HEK293 (cell line): ENCODE measurements around the gene DNMT3B.
"Not testable (repeated sequence)": the region's sequence is repeated elsewhere in the genome, so short reads cannot be mapped to it uniquely, and the experiment has no call there.

ENCODE experiments used
- CTCF ChIA-PET: fragments of 350-600 bp; formaldehyde crosslinking; extraction: SDS; loops from one replicate; lab custom pipeline; 2021; ENCODE audit warnings: antibody characterized with exemption; lab: Yijun Ruan, JAX
- POLR2A ChIA-PET: fragments of 300-600 bp; formaldehyde crosslinking; extraction: SDS; loops from one replicate; lab custom pipeline; 2020; ENCODE audit warnings: antibody characterized with exemption, inconsistent platforms; lab: Yijun Ruan, JAX
- H3K27ac ChIP-seq: fragments of 200-500 bp; sonication (Bioruptor generic); 2 replicates; pipeline ENCODE4 v1.5.1; 2014; ENCODE audit warnings: low read depth, low read length, control low read depth, inconsistent platforms; ENCODE audit errors: extremely low read depth
- H3K36me3 ChIP-seq, 2 experiments: fragments of 200-500 bp in 1 of 2; sonication (Bioruptor generic) in 1 of 2; 1 replicate in 1 of 2; 2 replicates in 1 of 2; pipeline ENCODE4 v1.5.1; 2014 to 2017; ENCODE audit warnings: inconsistent platforms in 2 of 2, low read length in 2 of 2; ENCODE audit not compliant: control insufficient read depth in 2 of 2, insufficient read depth in 1 of 2
- H3K4me1 ChIP-seq: fragments of 200-500 bp; sonication (Bioruptor generic); 2 replicates; pipeline ENCODE4 v1.5.1; 2014; ENCODE audit warnings: mild to moderate bottlenecking, low read length, inconsistent platforms; ENCODE audit not compliant: control insufficient read depth, insufficient read depth
- H3K4me3 ChIP-seq: 2 replicates; pipeline ENCODE4 v1.5.1; 2011; ENCODE audit warnings: low read depth, mild to moderate bottlenecking, control low read depth, low read length, moderate library complexity
- H3K9me3 ChIP-seq: fragments of 200-500 bp; sonication (Bioruptor generic); 2 replicates; pipeline ENCODE4 v1.5.1; 2014; ENCODE audit warnings: low read depth, low read length, inconsistent platforms; ENCODE audit not compliant: control insufficient read depth, insufficient read depth
- EGR2 ChIP-seq: fragments of 450-650 bp; formaldehyde crosslinking; IDR thresholded peaks from 2 replicates; pipeline ENCODE4 v1.5.1; 2016; ENCODE audit warnings: low read depth, missing biosample characterization, missing genetic modification characterization
- GLIS1 ChIP-seq: fragments of 450-650 bp; formaldehyde crosslinking; IDR thresholded peaks from 2 replicates; pipeline ENCODE4 v1.5.1; 2016; ENCODE audit warnings: missing biosample characterization, missing genetic modification characterization
- ZBTB1 ChIP-seq: fragments of 450-650 bp; formaldehyde crosslinking; IDR thresholded peaks from 2 replicates; pipeline ENCODE4 v1.5.1; 2016; ENCODE audit warnings: missing biosample characterization, missing genetic modification characterization
- ZEB2 ChIP-seq: fragments of 450-650 bp; formaldehyde crosslinking; IDR thresholded peaks from 2 replicates; pipeline ENCODE4 v1.5.1; 2016; ENCODE audit warnings: missing biosample characterization, missing genetic modification characterization
- ZFHX2 ChIP-seq: fragments of 450-650 bp; formaldehyde crosslinking; conservative IDR thresholded peaks from 2 replicates; pipeline ENCODE4 v1.5.1; 2016; ENCODE audit warnings: missing biosample characterization, missing genetic modification characterization
- ZNF112 ChIP-seq: fragments of 450-650 bp; formaldehyde crosslinking; IDR thresholded peaks from 2 replicates; pipeline ENCODE4 v1.5.0; 2017; ENCODE audit warnings: missing biosample characterization, missing genetic modification characterization
- ZNF121 ChIP-seq: fragments of 450-650 bp; formaldehyde crosslinking; IDR thresholded peaks from 2 replicates; pipeline ENCODE4 v1.5.1; 2016; ENCODE audit warnings: missing biosample characterization, missing genetic modification characterization
- ZNF146 ChIP-seq: fragments of 450-650 bp; formaldehyde crosslinking; IDR thresholded peaks from 2 replicates; pipeline ENCODE4 v1.5.1; 2016; ENCODE audit warnings: missing biosample characterization, missing genetic modification characterization
- ZNF274 ChIP-seq, 2 experiments: fragments of 200-500 bp in 1 of 2; fragments of 450-650 bp in 1 of 2; sonication (Bioruptor generic) in 1 of 2; formaldehyde crosslinking in 1 of 2; IDR thresholded peaks; 2 replicates each; pipeline versions ENCODE4 v1.5.1 to v1.6.1; 2014 to 2016; ENCODE audit warnings: borderline replicate concordance in 1 of 2, inconsistent platforms in 1 of 2, low read length in 1 of 2, missing biosample characterization in 1 of 2, missing genetic modification characterization in 1 of 2
- ZNF311 ChIP-seq: fragments of 450-650 bp; formaldehyde crosslinking; IDR thresholded peaks from 2 replicates; pipeline ENCODE4 v1.5.1; 2017; ENCODE audit warnings: missing biosample characterization, missing genetic modification characterization, borderline replicate concordance
- ZNF404 ChIP-seq: fragments of 450-650 bp; formaldehyde crosslinking; IDR thresholded peaks from 2 replicates; pipeline ENCODE4 v1.5.1; 2017; ENCODE audit warnings: missing biosample characterization, missing genetic modification characterization
- ZNF48 ChIP-seq: fragments of 450-650 bp; formaldehyde crosslinking; IDR thresholded peaks from 2 replicates; pipeline ENCODE4 v1.5.1; 2016; ENCODE audit warnings: missing biosample characterization, missing genetic modification characterization
- TF ChIP-seq, protein P1 (sequence below): fragments of 450-650 bp; formaldehyde crosslinking; IDR thresholded peaks from 2 replicates; pipeline ENCODE4 v1.5.1; 2017; ENCODE audit warnings: missing biosample characterization, missing genetic modification characterization
- TF ChIP-seq, protein P2 (sequence below): fragments of 450-650 bp; formaldehyde crosslinking; IDR thresholded peaks from 2 replicates; pipeline ENCODE4 v1.5.1; 2017; ENCODE audit warnings: missing biosample characterization, missing genetic modification characterization
- TF ChIP-seq, protein P3 (sequence below): fragments of 450-650 bp; formaldehyde crosslinking; IDR thresholded peaks from 2 replicates; pipeline ENCODE4 v1.5.1; 2016; ENCODE audit warnings: missing biosample characterization, missing genetic modification characterization
- TF ChIP-seq, protein P4 (sequence below): fragments of 450-650 bp; formaldehyde crosslinking; IDR thresholded peaks from 2 replicates; pipeline ENCODE4; 2016; ENCODE audit warnings: missing biosample characterization, missing genetic modification characterization

DNMT3B gene

DNA sequence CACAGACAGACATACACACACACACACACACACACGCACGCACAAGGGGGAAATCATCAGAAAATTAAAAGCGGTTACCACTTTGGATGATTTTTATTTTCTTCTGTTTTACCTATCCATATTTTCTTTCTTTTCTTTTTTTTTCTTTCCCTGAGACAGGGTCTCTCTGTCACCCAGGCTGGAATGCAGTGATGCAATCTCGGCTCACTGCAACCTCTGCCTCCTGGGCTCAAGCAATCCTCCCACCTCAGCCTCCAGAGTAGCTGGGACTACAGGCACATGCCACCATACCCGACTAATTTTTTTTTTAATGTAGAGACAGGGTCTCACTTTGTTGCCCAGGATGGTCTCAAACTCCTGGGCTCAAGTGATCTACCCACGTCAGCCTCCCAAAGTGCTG, 33.8 kb upstream of the DNMT3B start:
- H3K4me1 ChIP-seq, H3K27ac ChIP-seq, H3K9me3 ChIP-seq, H3K4me3 ChIP-seq, CTCF ChIA-PET: not testable (repeated sequence)
- peaks cover 4 to 17% of the 10 kb centered on the region in 2 experiments; a peak in 2 of 3 replicates for H3K36me3 ChIP-seq
- POLR2A ChIA-PET, result interaction anchor here (1.5 kb wide), 1 partner anchor 10 kb away, joined by 7 read pairs; no protein-coding TSS in a partner anchor
- TF ChIP-seq EGR2 (tag by site-specific recombination) (0 out of 2 replicates have a peak, but pooled peaks have one; percentile 20), GLIS1 (tag by site-specific recombination) (0 out of 2 replicates have a peak, but pooled peaks have one; percentile 7), ZFHX2 (peak; percentile 28)

DNA sequence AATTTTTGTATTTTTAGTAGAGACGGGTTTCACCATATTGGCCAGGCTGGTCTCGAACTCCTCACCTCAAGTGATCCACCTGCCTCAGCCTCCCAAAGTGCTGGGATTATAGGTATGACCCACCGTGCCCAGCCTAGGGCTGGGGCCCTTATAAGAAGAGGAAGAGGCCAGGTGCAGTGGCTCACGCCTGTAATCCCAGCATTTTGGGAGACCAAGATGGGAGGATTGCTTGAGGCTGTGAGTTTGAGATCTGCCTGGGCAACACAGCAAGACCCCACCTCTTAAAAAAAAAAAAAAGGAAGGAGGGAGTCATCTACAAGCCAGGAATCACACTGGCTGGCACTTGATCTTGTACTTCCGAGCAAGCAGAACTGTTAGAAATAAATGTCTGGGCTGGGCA, 32.9 kb upstream of the DNMT3B start:
- H3K27ac ChIP-seq, POLR2A ChIA-PET, H3K4me1 ChIP-seq, H3K4me3 ChIP-seq, H3K9me3 ChIP-seq: not testable (repeated sequence)
- CTCF ChIA-PET, result interaction anchor here (0.6 kb wide), 1 partner anchor 367 kb away, joined by 3 read pairs; no protein-coding TSS in a partner anchor
- TF ChIP-seq ZNF121, result peak; percentile 77; the same call in 1 of the 2 replicates
- peaks cover 4 to 17% of the 10 kb centered on the region in 2 experiments; a peak in 2 of 3 replicates for H3K36me3 ChIP-seq

DNA sequence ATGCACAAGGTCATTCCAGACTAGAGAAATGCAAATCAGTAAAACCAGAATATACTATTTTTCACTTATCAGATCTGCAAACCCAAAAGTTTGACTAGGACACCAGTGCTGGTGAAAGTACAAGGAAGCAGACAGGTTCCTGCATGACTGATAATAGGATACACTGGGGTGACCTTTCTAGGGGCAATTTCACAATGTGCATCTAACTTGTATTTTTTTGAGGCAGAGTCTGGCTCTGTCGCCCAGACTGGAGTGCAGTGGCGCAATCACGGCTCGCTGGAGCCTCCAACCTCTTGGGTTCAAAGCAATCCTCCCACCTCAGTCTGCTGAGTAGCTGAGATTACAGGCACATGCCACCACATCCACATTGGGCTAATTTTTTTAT, 30.3 kb upstream of the DNMT3B start:
- ChIA-PET CTCF (interaction anchor here (2.1 kb wide), 1 partner anchor 46 kb away, joined by 6 read pairs; no protein-coding TSS in a partner anchor), POLR2A (interaction anchor here (1.0 kb wide), 1 partner anchor 23 kb away, joined by 5 read pairs; no protein-coding TSS in a partner anchor)
- TF ChIP-seq, protein P1, sequence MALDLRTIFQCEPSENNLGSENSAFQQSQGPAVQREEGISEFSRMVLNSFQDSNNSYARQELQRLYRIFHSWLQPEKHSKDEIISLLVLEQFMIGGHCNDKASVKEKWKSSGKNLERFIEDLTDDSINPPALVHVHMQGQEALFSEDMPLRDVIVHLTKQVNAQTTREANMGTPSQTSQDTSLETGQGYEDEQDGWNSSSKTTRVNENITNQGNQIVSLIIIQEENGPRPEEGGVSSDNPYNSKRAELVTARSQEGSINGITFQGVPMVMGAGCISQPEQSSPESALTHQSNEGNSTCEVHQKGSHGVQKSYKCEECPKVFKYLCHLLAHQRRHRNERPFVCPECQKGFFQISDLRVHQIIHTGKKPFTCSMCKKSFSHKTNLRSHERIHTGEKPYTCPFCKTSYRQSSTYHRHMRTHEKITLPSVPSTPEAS, result no peak
- TF ChIP-seq ZNF404 (no peak), ZNF112 (tag by site-specific recombination) (no peak)
- TF ChIP-seq, protein P2, sequence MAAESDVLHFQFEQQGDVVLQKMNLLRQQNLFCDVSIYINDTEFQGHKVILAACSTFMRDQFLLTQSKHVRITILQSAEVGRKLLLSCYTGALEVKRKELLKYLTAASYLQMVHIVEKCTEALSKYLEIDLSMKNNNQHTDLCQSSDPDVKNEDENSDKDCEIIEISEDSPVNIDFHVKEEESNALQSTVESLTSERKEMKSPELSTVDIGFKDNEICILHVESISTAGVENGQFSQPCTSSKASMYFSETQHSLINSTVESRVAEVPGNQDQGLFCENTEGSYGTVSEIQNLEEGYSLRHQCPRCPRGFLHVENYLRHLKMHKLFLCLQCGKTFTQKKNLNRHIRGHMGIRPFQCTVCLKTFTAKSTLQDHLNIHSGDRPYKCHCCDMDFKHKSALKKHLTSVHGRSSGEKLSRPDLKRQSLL (tag by site-specific recombination), result peak; percentile 40
- Histone ChIP-seq H3K4me1 (0 out of 2 replicates have a peak, but pooled peaks cover 2% of the 10 kb centered on the region), H3K4me3 (no peak overlapping the region), H3K27ac (no peak overlapping the region), H3K9me3 (no peaks in the 10 kb centered on the region), H3K36me3 (peaks cover 0 to 9% of the 10 kb centered on the region in 2 experiments; a peak in 2 of 3 replicates)

DNA sequence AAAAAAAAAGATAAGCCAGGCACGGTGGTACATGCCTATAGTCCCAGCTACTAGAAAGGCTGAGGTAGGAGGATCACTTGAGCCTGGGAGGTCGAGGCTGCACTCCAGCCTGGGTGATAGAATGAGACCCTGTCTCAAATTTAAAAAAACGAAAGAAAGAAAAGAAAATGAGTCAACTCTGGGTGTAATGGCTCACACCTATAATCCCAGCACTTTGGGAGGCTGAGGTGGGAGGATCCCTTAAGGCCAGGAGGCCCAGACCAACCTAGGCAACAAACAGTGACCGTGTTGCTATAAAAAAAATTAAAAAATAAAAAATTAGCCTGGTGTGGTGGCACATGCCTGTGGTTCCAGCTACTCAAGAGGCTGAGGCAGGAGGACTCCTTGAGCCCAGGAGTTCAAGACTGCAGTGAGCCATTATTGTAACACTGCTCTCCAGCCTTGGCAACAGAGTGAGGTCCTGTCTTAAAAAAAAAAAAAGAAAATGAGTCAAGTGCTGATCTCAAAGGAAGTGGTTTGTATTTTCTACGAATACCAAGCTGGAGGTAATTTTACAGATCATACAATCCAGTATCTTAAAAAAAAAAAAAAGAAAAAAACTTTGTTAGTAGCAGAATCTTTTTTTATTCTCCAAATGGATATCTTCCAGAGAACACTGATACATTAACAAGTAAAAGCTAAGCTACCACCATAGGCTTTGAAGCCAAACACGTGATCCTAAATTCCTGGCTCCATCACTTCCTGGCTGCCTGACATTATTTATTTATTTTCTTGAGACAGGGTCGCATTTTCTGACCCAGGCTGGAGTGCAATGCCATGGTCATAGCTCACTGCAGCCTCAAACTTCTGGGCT, 24.6 kb upstream of the DNMT3B start:
- Histone ChIP-seq H3K9me3 (no peaks in the 10 kb centered on the region), H3K27ac (no peak overlapping the region), H3K4me1 (no peaks in the 10 kb centered on the region), H3K36me3 (no peaks in the 10 kb centered on the region), H3K4me3 (no peak overlapping the region)
- CTCF ChIA-PET, result interaction anchor here (0.6 to 1.5 kb wide), 4 partner anchors 41 to 675 kb away, joined by 3 to 8 read pairs (median 4); partner anchors contain the start of gene C20orf203
- POLR2A ChIA-PET, result interaction anchor here (0.8 to 1.1 kb wide), 2 partner anchors 10 to 41 kb away, joined by 3 to 7 read pairs; no protein-coding TSS in a partner anchor
- no peak for TF ChIP-seq ZBTB1 (tag by site-specific recombination)
- no peak for TF ChIP-seq ZNF311 (tag by site-specific recombination)
- TF ChIP-seq, protein P3, sequence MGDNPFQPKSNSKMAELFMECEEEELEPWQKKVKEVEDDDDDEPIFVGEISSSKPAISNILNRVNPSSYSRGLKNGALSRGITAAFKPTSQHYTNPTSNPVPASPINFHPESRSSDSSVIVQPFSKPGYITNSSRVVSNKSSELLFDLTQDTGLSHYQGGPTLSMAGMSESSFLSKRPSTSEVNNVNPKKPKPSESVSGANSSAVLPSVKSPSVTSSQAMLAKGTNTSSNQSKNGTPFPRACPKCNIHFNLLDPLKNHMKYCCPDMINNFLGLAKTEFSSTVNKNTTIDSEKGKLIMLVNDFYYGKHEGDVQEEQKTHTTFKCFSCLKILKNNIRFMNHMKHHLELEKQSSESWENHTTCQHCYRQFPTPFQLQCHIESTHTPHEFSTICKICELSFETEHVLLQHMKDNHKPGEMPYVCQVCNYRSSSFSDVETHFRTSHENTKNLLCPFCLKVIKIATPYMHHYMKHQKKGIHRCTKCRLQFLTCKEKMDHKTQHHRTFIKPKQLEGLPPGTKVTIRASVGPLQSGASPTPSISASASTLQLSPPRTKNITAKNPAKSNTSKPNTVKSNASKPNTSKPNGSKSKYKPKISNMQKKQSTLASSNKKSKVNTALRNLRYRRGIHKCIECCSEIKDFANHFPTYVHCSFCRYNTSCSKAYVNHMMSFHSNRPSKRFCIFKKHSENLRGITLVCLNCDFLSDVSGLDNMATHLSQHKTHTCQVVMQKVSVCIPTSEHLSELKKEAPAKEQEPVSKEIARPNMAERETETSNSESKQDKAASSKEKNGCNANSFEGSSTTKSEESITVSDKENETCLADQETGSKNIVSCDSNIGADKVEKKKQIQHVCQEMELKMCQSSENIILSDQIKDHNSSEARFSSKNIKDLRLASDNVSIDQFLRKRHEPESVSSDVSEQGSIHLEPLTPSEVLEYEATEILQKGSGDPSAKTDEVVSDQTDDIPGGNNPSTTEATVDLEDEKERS (tag by site-specific recombination), result no peak
- no peak for TF ChIP-seq ZEB2 (tag by site-specific recombination)
- TF ChIP-seq, protein P4, sequence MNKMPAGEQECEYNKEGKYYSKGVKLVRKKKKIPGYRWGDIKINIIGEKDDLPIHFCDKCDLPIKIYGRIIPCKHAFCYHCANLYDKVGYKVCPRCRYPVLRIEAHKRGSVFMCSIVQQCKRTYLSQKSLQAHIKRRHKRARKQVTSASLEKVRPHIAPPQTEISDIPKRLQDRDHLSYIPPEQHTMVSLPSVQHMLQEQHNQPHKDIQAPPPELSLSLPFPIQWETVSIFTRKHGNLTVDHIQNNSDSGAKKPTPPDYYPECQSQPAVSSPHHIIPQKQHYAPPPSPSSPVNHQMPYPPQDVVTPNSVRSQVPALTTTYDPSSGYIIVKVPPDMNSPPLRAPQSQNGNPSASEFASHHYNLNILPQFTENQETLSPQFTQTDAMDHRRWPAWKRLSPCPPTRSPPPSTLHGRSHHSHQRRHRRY (tag by site-specific recombination), result no peak
- TF ChIP-seq ZNF146 (tag by site-specific recombination), result no peak
- no peak for TF ChIP-seq ZNF274 (IDR thresholded peaks at IDR 0.05; ENCODE audit: low read length)
- no peak for TF ChIP-seq ZNF274 (tag by site-specific recombination; IDR thresholded peaks at IDR 0.05; ENCODE audit: borderline replicate concordance)
- TF ChIP-seq ZNF48 (tag by site-specific recombination), result no peak
